Measurements from ENCODE around the gene ADGRV1. TPM values are rescaled to one million over a fixed set of nuclear protein-coding genes. Genes with fewer than 3 reads are reported as not detected.

ADGRV1 gene
- total and polyA plus RNA-seq, 12 donors: 0.03 to 1.4 (median 0.44) TPM; not detected in 6

- H3K4me1 ChIP-seq: peaks cover 0 to 13% (median 0%) of the 10 kb centered on the region in 9 donors
- H3K36me3 ChIP-seq: no peaks in the 10 kb centered on the region
- WGBS, 2 donors: 52% methylated on average over 3 of the region's 3 CpGs
- no peak overlapping the region for H3K27ac ChIP-seq
- no peak overlapping the region for H3K4me3 ChIP-seq
- H3K9me3 ChIP-seq: no peaks in the 10 kb centered on the region
- intact Hi-C loops (cut with DNase I): loop anchor here in 1 of 10 donors (10.0 kb wide), 1 partner anchor 61 kb away; no protein-coding TSS in a partner anchor
- DNase-seq (no peak), ATAC-seq (no peak)
- no peaks in the 10 kb centered on the region for H3K27me3 ChIP-seq
- TF ChIP-seq CTCF (IDR thresholded peaks at IDR 0.05): no peak
Observed at GRCh38 chr5:91175708-91176107, 617.1 kb downstream of the ADGRV1 start.

- no peak for DNase-seq
- H3K9me3 ChIP-seq: no peaks in the 10 kb centered on the region
- intact Hi-C loops (cut with DNase I): loop anchor here in 1 of 10 donors (10.0 kb wide), 1 partner anchor 62 kb away; no protein-coding TSS in a partner anchor
- H3K4me1 ChIP-seq: peaks cover 0 to 13% (median 0%) of the 10 kb centered on the region in 9 donors
- no peak for TF ChIP-seq CTCF (IDR thresholded peaks at IDR 0.05)
- WGBS, 2 donors: 49 to 51% methylated on average over 6 of the region's 6 CpGs
- peak in 6 of 8 donors; percentile 58 to 89 (median 71) for ATAC-seq
- H3K27me3 ChIP-seq: no peaks in the 10 kb centered on the region
- no peak overlapping the region for H3K4me3 ChIP-seq
- no peaks in the 10 kb centered on the region for H3K36me3 ChIP-seq
- peak overlapping the region in 1 of 10 donors; percentile 28 for H3K27ac ChIP-seq
Observed at GRCh38 chr5:91176288-91177016, 617.9 kb downstream of the ADGRV1 start.

GRCh38 chr5:91177085-91177484 is 618.5 kb downstream of the ADGRV1 start:
- Histone ChIP-seq H3K36me3 (no peaks in the 10 kb centered on the region), H3K27ac (no peak overlapping the region), H3K4me3 (no peak overlapping the region), H3K4me1 (peaks cover 0 to 15% (median 0%) of the 10 kb centered on the region in 9 donors), H3K9me3 (no peaks in the 10 kb centered on the region), H3K27me3 (no peaks in the 10 kb centered on the region)
- intact Hi-C loops (cut with DNase I): loop anchor here in 1 of 10 donors (10.0 kb wide), 1 partner anchor 62 kb away; no protein-coding TSS in a partner anchor
- 86 to 96% methylated on average over 5 of the region's 5 CpGs for WGBS, 2 donors
- ATAC-seq (no peak), DNase-seq (no peak)
- no peak for TF ChIP-seq CTCF (IDR thresholded peaks at IDR 0.05)

- H3K9me3 ChIP-seq: no peaks in the 10 kb centered on the region
- no peaks in the 10 kb centered on the region for H3K36me3 ChIP-seq
- H3K27ac ChIP-seq: peak overlapping the region in 1 of 10 donors; percentile 11
- DNase-seq (no peak), ATAC-seq (no peak)
- TF ChIP-seq CTCF (IDR thresholded peaks at IDR 0.05): no peak
- WGBS, 2 donors: 86 to 92% methylated on average over 3 of the region's 3 CpGs
- intact Hi-C loops (cut with DNase I): loop anchor here in 1 of 10 donors (10.0 kb wide), 1 partner anchor 63 kb away; no protein-coding TSS in a partner anchor
- no peak overlapping the region for H3K4me3 ChIP-seq
- H3K4me1 ChIP-seq: peaks cover 0 to 20% (median 0%) of the 10 kb centered on the region in 9 donors
- no peaks in the 10 kb centered on the region for H3K27me3 ChIP-seq
Observed at GRCh38 chr5:91177639-91178038, 619.0 kb downstream of the ADGRV1 start.

All from heart right ventricle (tissue), 16 donors.